ENCODE measurements around the gene UBE2J2.
A peak's percentile ranks its signal among the peaks of the same experiment; 100 is the strongest.

UBE2J2 gene

DNA sequence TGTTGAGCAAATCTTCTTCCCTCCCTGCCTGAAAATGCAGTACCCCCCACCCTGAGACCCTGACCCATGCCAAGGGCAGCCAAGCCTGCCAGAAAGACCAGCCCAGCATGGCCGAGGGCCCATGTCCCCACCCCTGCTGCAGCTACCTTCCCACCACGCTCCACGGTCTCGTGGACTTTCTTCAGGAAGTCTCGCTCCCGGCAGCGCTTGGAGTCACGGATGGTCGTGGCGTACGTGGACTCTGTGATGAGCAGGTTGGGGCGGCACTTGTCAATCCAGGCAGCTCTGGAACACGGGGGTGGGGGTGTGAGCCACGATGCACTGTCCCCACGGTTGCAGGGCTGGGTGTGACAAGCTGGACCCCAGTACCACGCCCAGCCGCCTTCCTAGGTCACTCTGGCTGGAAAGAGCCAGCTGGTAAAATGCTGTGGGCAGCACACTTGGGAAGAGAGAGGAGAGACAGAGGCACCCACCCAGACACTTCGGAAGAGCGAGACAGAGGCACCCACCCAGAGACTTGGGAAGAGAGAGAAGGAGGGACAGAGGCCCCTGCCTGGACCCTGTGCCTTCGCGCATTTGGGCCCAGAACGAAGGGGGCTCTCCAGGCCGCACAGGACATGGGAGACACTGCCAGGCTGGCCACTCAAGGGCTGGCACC is 41.2 kb upstream of the UBE2J2 start:
- peaks cover 62% of the 10 kb centered on the region for H3K36me3 ChIP-seq (ENCODE audit: control insufficient read depth, insufficient read depth, low read length)

DNA sequence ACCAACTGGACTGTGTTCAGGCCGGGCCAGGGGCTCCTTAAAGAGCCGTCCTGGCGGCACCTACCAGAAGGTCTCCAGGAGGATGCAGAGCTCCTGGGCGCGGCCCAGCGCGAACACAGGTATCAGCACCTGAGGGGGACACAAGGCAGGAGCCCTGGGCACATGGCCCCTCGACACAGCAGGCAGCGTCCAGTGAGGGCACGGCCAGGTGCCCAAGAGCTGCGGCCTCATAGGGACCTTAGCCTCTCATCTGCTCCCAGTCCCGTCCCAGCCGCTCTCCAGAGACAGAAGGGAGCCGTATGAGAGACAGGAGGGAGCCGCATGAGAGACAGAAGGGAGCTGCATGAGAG is 40.6 kb upstream of the UBE2J2 start:
- peaks cover 61% of the 10 kb centered on the region for H3K36me3 ChIP-seq (ENCODE audit: control insufficient read depth, insufficient read depth, low read length)
- H3K9me3 ChIP-seq (ENCODE audit: control insufficient read depth, insufficient read depth, low read length), result no peaks in the 10 kb centered on the region
- H3K4me3 ChIP-seq (ENCODE audit: low read depth, low read length), result no peak overlapping the region
- no peak overlapping the region for H3K9ac ChIP-seq (ENCODE audit: low read depth, low read length)
- peaks cover 6% of the 10 kb centered on the region for H3K4me1 ChIP-seq (ENCODE audit: control insufficient read depth, insufficient read depth, low read length)
- no peaks in the 10 kb centered on the region for H3K27me3 ChIP-seq (ENCODE audit: control insufficient read depth, insufficient read depth, low read length)

More for the DNA sequence above, 41.2 kb upstream of the UBE2J2 start:
- Histone ChIP-seq H3K9ac (ENCODE audit: low read depth, low read length) (peak overlapping the region; percentile 60), H3K4me3 (ENCODE audit: low read depth, low read length) (no peak overlapping the region), H3K4me1 (ENCODE audit: control insufficient read depth, insufficient read depth, low read length) (peaks cover 5% of the 10 kb centered on the region), H3K9me3 (ENCODE audit: control insufficient read depth, insufficient read depth, low read length) (no peaks in the 10 kb centered on the region), H3K27me3 (ENCODE audit: control insufficient read depth, insufficient read depth, low read length) (no peaks in the 10 kb centered on the region)

DNA sequence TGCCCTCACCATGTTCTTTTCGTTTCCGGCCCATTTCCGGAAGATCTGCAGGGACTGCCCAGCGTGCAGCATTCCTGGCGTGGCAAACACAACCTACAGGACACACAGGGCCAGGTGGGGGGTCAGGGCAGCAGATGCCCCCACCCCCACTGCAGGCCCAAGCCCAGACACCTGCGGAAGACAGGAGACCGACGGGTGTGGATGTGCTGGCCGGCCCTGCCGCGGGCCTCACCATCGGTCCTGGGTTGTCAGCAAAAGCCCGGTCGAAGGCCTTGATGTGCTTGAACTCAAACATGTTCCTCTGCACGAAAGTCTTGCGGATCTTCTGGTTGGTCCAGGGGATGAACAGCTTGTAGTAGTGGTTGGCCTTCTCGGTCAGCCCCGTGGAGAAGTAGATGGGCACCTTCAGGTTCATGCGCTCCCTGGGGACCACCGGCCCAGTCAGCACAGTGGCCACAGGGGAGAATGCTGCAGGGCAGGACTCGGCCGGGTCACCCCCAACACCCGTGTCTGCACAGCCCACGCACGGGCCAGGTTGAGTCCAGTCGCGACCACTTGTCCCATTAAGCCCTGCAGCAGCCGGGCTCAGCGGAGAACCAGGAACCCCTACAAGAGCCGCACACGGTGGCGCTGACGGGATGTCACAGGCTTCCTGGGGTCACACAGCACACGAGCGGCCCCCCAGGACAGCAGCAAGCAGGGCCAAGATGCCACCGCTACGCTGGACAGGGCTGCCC is 40.0 kb upstream of the UBE2J2 start:
- no peaks in the 10 kb centered on the region for H3K9me3 ChIP-seq (ENCODE audit: control insufficient read depth, insufficient read depth, low read length)
- H3K9ac ChIP-seq (ENCODE audit: low read depth, low read length), result no peak overlapping the region
- peaks cover 56% of the 10 kb centered on the region for H3K36me3 ChIP-seq (ENCODE audit: control insufficient read depth, insufficient read depth, low read length)

DNA sequence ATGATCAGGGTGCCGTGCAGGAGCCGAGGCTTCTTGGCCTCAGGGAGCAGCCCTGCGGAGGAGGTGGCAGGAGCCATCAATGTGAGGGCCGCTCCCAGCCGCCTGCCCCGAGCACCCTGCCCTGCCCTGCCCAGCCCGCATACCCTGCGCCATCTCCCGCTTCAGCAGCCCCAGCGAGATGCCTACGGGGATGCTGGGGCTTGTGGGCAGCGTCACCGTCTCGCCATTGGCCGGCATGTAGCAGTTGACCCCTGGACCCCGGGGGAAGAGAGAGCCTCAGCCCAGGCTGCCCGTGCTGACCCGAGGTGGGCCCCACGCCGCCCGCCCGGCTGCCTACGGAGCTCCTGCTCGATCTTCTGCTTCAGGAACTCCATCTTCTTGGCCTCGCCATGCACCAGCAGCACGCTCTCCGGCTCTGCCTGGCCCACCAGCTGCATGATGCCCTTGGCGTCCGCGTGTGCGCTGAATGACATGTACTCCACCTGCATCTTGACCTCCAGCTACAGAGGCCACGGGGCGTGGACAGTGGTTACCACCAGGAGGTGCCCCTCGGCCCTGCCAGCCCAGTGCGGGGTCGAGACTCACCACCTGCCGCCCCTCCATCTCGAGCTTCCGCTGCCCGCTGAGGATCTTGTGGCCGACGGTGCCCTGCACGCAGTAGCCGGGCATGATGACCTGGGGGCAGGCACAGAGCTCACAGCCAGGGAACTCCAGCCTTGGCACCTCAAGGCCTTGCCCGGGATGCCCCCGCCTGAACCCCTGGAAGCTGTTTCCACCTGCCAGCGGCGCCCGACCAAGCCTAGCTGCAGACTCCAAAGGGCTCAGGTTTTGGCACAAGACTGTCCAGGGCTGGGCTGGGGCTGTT is 39.0 kb upstream of the UBE2J2 start:
- Histone ChIP-seq H3K9ac (ENCODE audit: low read depth, low read length) (no peak overlapping the region), H3K27me3 (ENCODE audit: control insufficient read depth, insufficient read depth, low read length) (no peaks in the 10 kb centered on the region), H3K4me3 (ENCODE audit: low read depth, low read length) (no peak overlapping the region), H3K4me1 (ENCODE audit: control insufficient read depth, insufficient read depth, low read length) (peaks cover 6% of the 10 kb centered on the region), H3K9me3 (ENCODE audit: control insufficient read depth, insufficient read depth, low read length) (no peaks in the 10 kb centered on the region), H3K36me3 (ENCODE audit: control insufficient read depth, insufficient read depth, low read length) (peaks cover 56% of the 10 kb centered on the region)

More for the DNA sequence above, 40.0 kb upstream of the UBE2J2 start:
- Histone ChIP-seq H3K27me3 (ENCODE audit: control insufficient read depth, insufficient read depth, low read length) (no peaks in the 10 kb centered on the region), H3K4me1 (ENCODE audit: control insufficient read depth, insufficient read depth, low read length) (peaks cover 6% of the 10 kb centered on the region), H3K4me3 (ENCODE audit: low read depth, low read length) (no peak overlapping the region)

DNA sequence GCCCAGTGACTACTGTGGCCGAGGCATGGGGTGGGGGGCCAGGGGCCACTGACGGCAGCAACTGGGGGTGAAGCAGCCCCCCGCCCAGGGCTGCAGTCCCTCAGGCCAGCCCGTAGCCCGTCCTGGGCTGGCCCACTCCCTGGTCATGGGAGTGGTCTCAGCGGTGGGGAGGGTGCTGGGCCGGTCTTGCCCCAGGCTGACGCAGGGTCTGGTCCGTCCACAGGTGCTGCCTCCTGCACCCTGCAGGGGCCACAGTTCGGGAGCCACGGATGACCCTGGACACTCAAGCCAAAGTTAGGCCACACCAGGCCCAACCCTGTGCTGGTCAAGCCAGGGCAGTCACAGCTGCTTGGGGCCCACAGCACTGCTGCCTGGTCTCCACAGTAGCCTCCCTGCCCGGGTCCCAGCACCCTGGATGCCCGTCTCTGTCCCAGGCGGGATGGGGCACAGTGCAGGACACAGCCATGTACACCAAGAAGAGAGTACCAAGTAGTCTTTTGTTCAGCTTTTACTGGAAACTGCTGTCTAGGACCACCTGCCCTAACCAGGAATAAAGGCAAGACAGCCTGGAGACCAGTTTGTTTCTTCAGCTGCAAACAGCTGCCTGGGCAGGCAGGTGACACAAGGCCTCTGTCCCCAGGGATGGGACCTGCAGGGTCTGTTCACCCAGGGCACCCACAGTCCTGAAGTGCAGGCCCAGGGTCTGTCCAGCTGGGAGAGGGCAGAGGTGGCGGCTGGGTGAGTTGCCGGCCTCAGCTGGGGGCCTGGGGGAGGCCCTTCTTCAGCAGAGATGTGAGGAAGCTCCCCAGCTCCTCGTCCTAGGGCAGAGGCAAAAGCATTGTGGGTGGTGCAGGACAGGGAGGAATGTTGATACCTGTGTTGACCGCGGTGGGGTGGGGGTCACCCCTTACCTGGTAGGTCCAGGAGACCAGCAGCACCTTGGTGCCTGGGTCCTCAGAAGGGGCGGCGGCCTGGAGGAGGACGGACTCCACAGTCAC is 37.8 kb upstream of the UBE2J2 start:
- Histone ChIP-seq H3K9me3 (ENCODE audit: control insufficient read depth, insufficient read depth, low read length) (no peaks in the 10 kb centered on the region), H3K27me3 (ENCODE audit: control insufficient read depth, insufficient read depth, low read length) (no peaks in the 10 kb centered on the region), H3K9ac (ENCODE audit: low read depth, low read length) (no peak overlapping the region), H3K4me3 (ENCODE audit: low read depth, low read length) (no peak overlapping the region), H3K36me3 (ENCODE audit: control insufficient read depth, insufficient read depth, low read length) (peaks cover 56% of the 10 kb centered on the region), H3K4me1 (ENCODE audit: control insufficient read depth, insufficient read depth, low read length) (peaks cover 6% of the 10 kb centered on the region)

DNA sequence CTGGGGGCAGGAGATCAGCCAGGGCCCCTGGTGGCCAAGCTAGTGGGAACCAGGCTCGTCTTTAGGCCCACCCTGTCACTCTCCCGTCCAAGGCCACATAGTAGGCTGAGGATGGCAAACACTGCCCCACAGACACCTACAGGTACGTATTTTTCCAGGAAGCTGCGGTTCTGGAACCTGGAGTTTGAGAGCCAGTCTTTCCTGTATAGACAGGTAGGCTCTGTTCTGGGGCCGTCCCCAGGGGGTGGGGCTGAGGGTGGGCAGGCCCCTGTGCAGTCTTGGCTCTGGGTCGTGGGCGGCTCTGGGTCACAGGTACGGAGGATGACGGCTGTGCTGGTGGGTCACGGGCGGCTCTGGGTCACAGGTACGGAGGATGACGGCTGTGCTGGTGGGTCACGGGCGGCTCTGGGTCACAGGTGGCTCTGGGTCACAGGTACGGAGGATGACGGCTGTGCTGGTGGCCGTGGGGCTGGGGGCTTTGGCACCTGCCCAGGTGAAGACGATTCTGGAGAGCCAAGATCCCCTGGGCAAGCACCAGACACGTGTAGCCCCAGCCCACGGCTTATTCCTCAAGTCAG is 36.9 kb upstream of the UBE2J2 start:
- H3K4me1 ChIP-seq (ENCODE audit: control insufficient read depth, insufficient read depth, low read length), result peaks cover 8% of the 10 kb centered on the region
- H3K9ac ChIP-seq (ENCODE audit: low read depth, low read length), result peak overlapping the region; percentile 37
- H3K27me3 ChIP-seq (ENCODE audit: control insufficient read depth, insufficient read depth, low read length), result no peaks in the 10 kb centered on the region

DNA sequence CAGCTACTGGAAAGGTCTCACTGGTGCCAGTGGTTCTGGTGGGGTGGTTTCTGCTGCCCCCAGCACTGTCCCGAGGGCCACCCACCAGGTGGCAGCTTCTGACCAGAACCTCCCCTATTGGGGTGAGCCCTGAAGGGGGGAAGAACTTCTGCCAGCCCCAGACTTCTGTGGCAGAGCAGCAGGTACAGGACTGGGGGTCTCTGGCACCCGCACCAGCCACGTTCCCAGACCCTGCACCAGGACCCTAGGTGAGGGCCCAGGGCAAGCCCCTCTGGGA is 36.4 kb upstream of the UBE2J2 start:
- H3K4me3 ChIP-seq (ENCODE audit: low read depth, low read length), result no peak overlapping the region
- no peaks in the 10 kb centered on the region for H3K9me3 ChIP-seq (ENCODE audit: control insufficient read depth, insufficient read depth, low read length)
- peak overlapping the region; percentile 37 for H3K9ac ChIP-seq (ENCODE audit: low read depth, low read length)
- H3K27me3 ChIP-seq (ENCODE audit: control insufficient read depth, insufficient read depth, low read length), result no peaks in the 10 kb centered on the region
- H3K36me3 ChIP-seq (ENCODE audit: control insufficient read depth, insufficient read depth, low read length), result peaks cover 54% of the 10 kb centered on the region
- H3K4me1 ChIP-seq (ENCODE audit: control insufficient read depth, insufficient read depth, low read length), result peaks cover 7% of the 10 kb centered on the region

More for the DNA sequence above, 36.9 kb upstream of the UBE2J2 start:
- Histone ChIP-seq H3K9me3 (ENCODE audit: control insufficient read depth, insufficient read depth, low read length) (no peaks in the 10 kb centered on the region), H3K4me3 (ENCODE audit: low read depth, low read length) (no peak overlapping the region), H3K36me3 (ENCODE audit: control insufficient read depth, insufficient read depth, low read length) (peaks cover 56% of the 10 kb centered on the region)

DNA sequence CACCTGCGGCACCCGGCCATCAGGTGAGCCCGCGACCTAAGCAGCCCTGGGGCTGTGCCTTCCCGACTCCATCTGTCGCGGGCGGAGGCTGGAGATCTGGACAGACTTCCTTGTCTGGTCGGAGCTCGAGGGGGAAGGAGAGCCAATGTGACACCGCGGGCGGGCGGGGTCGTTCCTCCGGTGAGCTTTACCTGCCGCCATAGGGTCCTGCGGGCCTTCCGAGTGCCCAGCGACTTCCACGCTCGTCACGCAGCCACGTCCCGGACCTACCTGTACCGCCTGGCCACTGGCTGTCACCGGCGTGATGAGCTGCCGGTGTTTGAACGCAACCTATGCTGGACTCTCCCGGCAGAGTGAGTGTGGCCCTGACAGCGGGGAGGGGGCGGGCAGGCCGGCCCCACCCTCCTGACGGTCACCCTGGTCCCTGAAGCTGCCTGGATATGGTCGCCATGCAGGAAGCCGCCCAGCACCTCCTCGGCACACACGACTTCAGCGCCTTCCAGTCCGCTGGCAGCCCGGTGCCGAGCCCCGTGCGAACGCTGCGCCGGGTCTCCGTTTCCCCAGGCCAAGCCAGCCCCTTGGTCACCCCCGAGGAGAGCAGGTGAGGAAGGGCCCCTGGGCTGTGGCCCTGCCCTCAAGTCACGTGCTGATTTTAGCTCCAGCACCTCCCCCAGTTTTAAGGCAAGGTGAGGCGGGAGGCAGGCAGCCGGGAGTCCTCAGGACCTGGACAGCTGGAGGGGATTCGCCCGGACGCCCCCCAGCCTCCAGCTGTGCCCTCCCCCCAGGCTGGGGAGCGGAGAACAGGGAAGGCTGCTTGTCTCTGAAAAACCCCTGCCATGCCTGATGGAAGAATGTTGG is 35.8 kb upstream of the UBE2J2 start:
- Histone ChIP-seq H3K4me1 (ENCODE audit: control insufficient read depth, insufficient read depth, low read length) (peaks cover 7% of the 10 kb centered on the region), H3K36me3 (ENCODE audit: control insufficient read depth, insufficient read depth, low read length) (peaks cover 48% of the 10 kb centered on the region), H3K9ac (ENCODE audit: low read depth, low read length) (peak overlapping the region; percentile 70), H3K9me3 (ENCODE audit: control insufficient read depth, insufficient read depth, low read length) (no peaks in the 10 kb centered on the region), H3K27me3 (ENCODE audit: control insufficient read depth, insufficient read depth, low read length) (no peaks in the 10 kb centered on the region), H3K4me3 (ENCODE audit: low read depth, low read length) (peak overlapping the region; percentile 68)

DNA sequence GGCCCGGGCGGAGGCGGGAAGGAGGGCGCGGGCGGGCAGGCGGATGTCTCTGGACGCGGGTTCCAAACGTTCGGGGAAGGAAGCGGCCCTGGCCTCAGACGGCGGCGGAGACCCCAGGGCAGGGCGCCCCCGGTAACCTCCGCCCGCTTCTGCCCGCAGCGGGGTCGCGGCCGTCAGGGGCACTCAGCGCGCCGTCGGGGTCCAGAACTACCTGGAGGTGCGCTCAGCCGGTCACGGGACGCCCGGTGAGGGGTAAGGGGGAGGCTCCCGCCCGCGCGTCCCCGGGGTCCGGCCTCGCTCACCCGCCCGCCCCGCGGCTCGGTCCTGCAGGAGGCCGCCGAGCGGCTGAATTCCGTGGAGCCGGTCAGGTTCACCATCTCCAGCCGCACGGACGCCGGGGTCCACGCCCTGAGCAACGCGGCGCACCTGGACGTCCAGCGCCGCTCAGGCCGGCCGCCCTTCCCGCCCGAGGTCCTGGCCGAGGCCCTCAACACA is 35.1 kb upstream of the UBE2J2 start:
- no peaks in the 10 kb centered on the region for H3K27me3 ChIP-seq (ENCODE audit: control insufficient read depth, insufficient read depth, low read length)
- no peaks in the 10 kb centered on the region for H3K9me3 ChIP-seq (ENCODE audit: control insufficient read depth, insufficient read depth, low read length)
- peaks cover 7% of the 10 kb centered on the region for H3K4me1 ChIP-seq (ENCODE audit: control insufficient read depth, insufficient read depth, low read length)
- peak overlapping the region; percentile 70 for H3K9ac ChIP-seq (ENCODE audit: low read depth, low read length)
- peak overlapping the region; percentile 68 for H3K4me3 ChIP-seq (ENCODE audit: low read depth, low read length)
- peaks cover 42% of the 10 kb centered on the region for H3K36me3 ChIP-seq (ENCODE audit: control insufficient read depth, insufficient read depth, low read length)
